ENCODE data around the gene CST5. TPM values are rescaled to one million over a fixed set of nuclear protein-coding genes. Genes with fewer than 3 reads are reported as not detected.

The CST5 gene
- total and polyA plus RNA-seq, 8 donors = 0.21 to 3.3 (median 0.25) TPM; not detected in 5

DNA sequence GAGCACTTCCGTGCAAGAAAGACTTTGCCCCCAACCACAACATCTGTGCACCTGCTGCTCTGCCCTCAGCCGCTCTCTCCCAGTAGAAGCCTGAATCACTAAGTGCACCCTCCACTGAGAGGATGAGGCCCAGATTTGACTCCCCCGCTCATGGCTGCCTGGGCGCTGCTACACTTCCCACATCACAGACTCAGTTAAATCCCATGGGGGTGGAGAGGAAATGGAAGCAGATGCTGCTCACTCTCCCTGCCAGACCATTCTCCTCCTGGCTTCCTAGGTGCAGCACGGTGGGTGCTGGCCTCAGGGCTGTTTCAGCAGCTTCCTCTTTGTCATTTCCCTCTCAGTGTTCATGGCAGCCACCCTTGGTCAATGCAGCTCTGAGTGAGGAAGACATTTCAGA, 4.8 kb downstream of the CST5 start:
- ATAC-seq (no peak), DNase-seq (no peak)
- Histone ChIP-seq H3K4me3 (no peak overlapping the region), H3K4me1 (no peaks in the 10 kb centered on the region), H3K27ac (no peak overlapping the region), H3K27me3 (peaks cover 0 to 15% of the 10 kb centered on the region in 2 donors), H3K9me3 (no peaks in the 10 kb centered on the region), H3K36me3 (no peaks in the 10 kb centered on the region)
- intact Hi-C loops (cut with DNase I) = no loop called here
- TF ChIP-seq, protein P1, sequence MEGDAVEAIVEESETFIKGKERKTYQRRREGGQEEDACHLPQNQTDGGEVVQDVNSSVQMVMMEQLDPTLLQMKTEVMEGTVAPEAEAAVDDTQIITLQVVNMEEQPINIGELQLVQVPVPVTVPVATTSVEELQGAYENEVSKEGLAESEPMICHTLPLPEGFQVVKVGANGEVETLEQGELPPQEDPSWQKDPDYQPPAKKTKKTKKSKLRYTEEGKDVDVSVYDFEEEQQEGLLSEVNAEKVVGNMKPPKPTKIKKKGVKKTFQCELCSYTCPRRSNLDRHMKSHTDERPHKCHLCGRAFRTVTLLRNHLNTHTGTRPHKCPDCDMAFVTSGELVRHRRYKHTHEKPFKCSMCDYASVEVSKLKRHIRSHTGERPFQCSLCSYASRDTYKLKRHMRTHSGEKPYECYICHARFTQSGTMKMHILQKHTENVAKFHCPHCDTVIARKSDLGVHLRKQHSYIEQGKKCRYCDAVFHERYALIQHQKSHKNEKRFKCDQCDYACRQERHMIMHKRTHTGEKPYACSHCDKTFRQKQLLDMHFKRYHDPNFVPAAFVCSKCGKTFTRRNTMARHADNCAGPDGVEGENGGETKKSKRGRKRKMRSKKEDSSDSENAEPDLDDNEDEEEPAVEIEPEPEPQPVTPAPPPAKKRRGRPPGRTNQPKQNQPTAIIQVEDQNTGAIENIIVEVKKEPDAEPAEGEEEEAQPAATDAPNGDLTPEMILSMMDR (IDR thresholded peaks at IDR 0.05) = no peak

DNA sequence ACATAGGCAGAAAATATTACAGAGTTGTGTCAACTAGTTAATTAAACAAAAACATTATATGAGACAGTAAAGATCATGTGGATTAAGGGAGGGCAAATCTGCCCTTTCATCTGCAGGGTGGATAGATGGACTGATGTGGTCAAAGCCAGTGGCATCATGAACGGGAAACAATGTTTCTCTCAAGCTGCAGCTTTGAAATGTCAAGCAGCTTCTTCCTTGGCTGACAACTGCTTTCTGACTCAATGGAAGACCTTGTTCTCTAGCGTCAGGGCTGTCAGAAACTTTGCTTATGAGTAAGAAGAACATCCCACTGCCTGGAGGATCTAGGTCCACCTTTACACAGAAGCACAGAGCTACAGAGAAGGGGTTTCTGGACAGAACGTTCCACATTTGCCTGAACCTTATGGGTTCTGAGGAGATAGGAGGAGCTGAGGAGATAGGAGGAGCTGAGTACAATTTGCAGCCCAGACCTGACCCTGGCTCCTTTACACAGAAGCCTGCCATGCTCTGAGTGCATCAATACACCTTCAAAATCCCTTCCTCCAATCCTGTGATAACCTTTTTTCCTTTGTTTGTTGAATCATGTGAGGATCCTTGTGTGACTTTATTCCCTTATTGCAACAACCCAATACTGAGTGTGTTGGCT, 6.1 kb downstream of the CST5 start:
- no peak overlapping the region for H3K27ac ChIP-seq
- peaks cover 0 to 27% of the 10 kb centered on the region in 2 donors for H3K27me3 ChIP-seq
- no peak overlapping the region for H3K4me3 ChIP-seq
- ATAC-seq (no peak), DNase-seq (no peak)
- intact Hi-C loops (cut with DNase I) = no loop called here
- H3K36me3 ChIP-seq = no peaks in the 10 kb centered on the region
- TF ChIP-seq, protein P1 (IDR thresholded peaks at IDR 0.05) = no peak
- no peaks in the 10 kb centered on the region for H3K4me1 ChIP-seq
- no peaks in the 10 kb centered on the region for H3K9me3 ChIP-seq

DNA sequence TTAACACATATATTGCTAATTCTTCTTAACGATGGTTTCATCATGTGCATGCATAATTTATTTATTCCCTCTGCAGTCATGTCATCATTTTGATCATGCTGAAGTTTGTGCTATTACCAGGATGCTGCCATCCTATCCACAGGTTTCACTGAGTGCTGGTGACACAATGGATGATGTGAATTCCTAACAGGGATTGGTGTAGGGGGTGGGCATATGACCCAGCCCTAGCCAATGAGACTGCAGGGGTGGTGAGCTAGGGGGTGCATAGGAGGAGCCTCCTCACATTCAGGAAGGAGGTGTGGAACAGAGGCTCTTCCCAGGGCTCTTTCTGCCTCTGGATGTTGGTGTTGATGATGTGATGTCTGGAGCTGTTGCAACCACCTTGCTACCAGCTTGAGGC, 7.5 kb downstream of the CST5 start:
- DNase-seq = no peak
- no peak overlapping the region for H3K27ac ChIP-seq
- no peak for ATAC-seq
- peaks cover 0 to 37% of the 10 kb centered on the region in 2 donors for H3K27me3 ChIP-seq
- no peak overlapping the region for H3K4me3 ChIP-seq
- H3K4me1 ChIP-seq = no peaks in the 10 kb centered on the region
- no peaks in the 10 kb centered on the region for H3K9me3 ChIP-seq
- no peaks in the 10 kb centered on the region for H3K36me3 ChIP-seq
- TF ChIP-seq, protein P1 (IDR thresholded peaks at IDR 0.05) = no peak
- intact Hi-C loops (cut with DNase I) = no loop called here

GRCh38 chr20:23870461-23870860, 9.1 kb downstream of the CST5 start:
- DNase-seq = no peak

GRCh38 chr20:23869520-23869919, 10.0 kb downstream of the CST5 start:
- TF ChIP-seq, protein P1 (IDR thresholded peaks at IDR 0.05) = no peak

More at GRCh38 chr20:23870461-23870860, 9.1 kb downstream of the CST5 start:
- Histone ChIP-seq H3K27ac (no peak overlapping the region), H3K36me3 (no peaks in the 10 kb centered on the region), H3K4me3 (no peak overlapping the region), H3K4me1 (no peaks in the 10 kb centered on the region), H3K27me3 (peaks cover 0 to 43% of the 10 kb centered on the region in 2 donors), H3K9me3 (no peaks in the 10 kb centered on the region)
- intact Hi-C loops (cut with DNase I) = no loop called here
- TF ChIP-seq, protein P1 (IDR thresholded peaks at IDR 0.05) = no peak
- ATAC-seq = no peak

More at GRCh38 chr20:23869520-23869919, 10.0 kb downstream of the CST5 start:
- Histone ChIP-seq H3K9me3 (no peaks in the 10 kb centered on the region), H3K27me3 (peaks cover 0 to 43% of the 10 kb centered on the region in 2 donors), H3K4me1 (no peaks in the 10 kb centered on the region), H3K4me3 (no peak overlapping the region), H3K27ac (no peak overlapping the region), H3K36me3 (no peaks in the 10 kb centered on the region)
- intact Hi-C loops (cut with DNase I) = no loop called here
- ATAC-seq (no peak), DNase-seq (no peak)
